HepG2 (cell line): ENCODE results near the gene NPB. TPM values are rescaled to one million over a fixed set of nuclear protein-coding genes. Genes with fewer than 3 reads are reported as not detected.

Experiments
- CBFB ChIP-seq: sonication (generic); formaldehyde crosslinking; IDR thresholded peaks from 2 replicates; pipeline ENCODE4 v1.4.0; 2020; ENCODE audit warnings: missing genetic modification reagents
- CC2D1A ChIP-seq: sonication (generic); formaldehyde crosslinking; IDR thresholded peaks from 2 replicates; pipeline ENCODE4 v1.8.1; 2023; ENCODE audit warnings: mild to moderate bottlenecking, missing genetic modification reagents
- DPF2 ChIP-seq: sonication (generic); formaldehyde crosslinking; IDR thresholded peaks from 2 replicates; pipeline ENCODE4 v1.4.0; 2020; ENCODE audit warnings: mild to moderate bottlenecking, low read depth, missing genetic modification reagents, borderline replicate concordance
- FIP1L1 ChIP-seq: fragments of 200-400 bp; formaldehyde crosslinking; IDR thresholded peaks from 2 replicates; pipeline ENCODE4 v1.6.1; 2018; ENCODE audit warnings: low read depth, mild to moderate bottlenecking, low read length, moderate library complexity, borderline replicate concordance; ENCODE audit not compliant: insufficient read depth
- FOXO1 ChIP-seq: sonication (generic); formaldehyde crosslinking; IDR thresholded peaks from 2 replicates; pipeline ENCODE4 v1.4.0; 2020; ENCODE audit warnings: missing genetic modification reagents
- IRF2 ChIP-seq: IDR thresholded peaks from 2 replicates; pipeline ENCODE4 v1.6.1; 2018; ENCODE audit warnings: missing genetic modification reagents, missing compliant biosample characterization
- MXI1 ChIP-seq: IDR thresholded peaks from 3 replicates; pipeline ENCODE4 v1.6.1; 2012; ENCODE audit warnings: low read depth, low read length, inconsistent platforms, borderline replicate concordance
- NFYB ChIP-seq: sonication (generic); formaldehyde crosslinking; IDR thresholded peaks from 2 replicates; pipeline ENCODE4 v1.4.0; 2020; ENCODE audit warnings: missing genetic modification reagents
- SAP130 ChIP-seq: IDR thresholded peaks from 2 replicates; pipeline ENCODE4 v1.6.1; 2016; ENCODE audit warnings: low read depth
- SIN3A ChIP-seq: IDR thresholded peaks from 2 replicates; pipeline ENCODE4 v1.6.1; 2011; ENCODE audit warnings: low read depth, mild to moderate bottlenecking, control low read depth, low read length, borderline replicate concordance
- SIX4 ChIP-seq: sonication (generic); formaldehyde crosslinking; IDR thresholded peaks from 2 replicates; pipeline ENCODE4 v1.4.0; 2020; ENCODE audit warnings: missing genetic modification reagents
- SP4 ChIP-seq: sonication (generic); formaldehyde crosslinking; IDR thresholded peaks from 2 replicates; pipeline ENCODE4 v1.8.1; 2023; ENCODE audit warnings: mild to moderate bottlenecking, missing genetic modification reagents
- THAP11 ChIP-seq: IDR thresholded peaks from 2 replicates; pipeline ENCODE4 v1.6.1; 2016; ENCODE audit warnings: missing biosample characterization, missing genetic modification reagents
- ZNF101 ChIP-seq: sonication (generic); formaldehyde crosslinking; IDR thresholded peaks from 2 replicates; pipeline ENCODE4 v1.4.0; 2020; ENCODE audit warnings: mild to moderate bottlenecking, low read depth, missing genetic modification reagents, borderline replicate concordance
- ZNF30 ChIP-seq: sonication (generic); formaldehyde crosslinking; IDR thresholded peaks from 2 replicates; pipeline ENCODE4 v1.5.0; 2020; ENCODE audit warnings: mild to moderate bottlenecking, missing genetic modification reagents
- ZNF674 ChIP-seq: sonication (generic); formaldehyde crosslinking; IDR thresholded peaks from 2 replicates; pipeline ENCODE4 v1.5.0; 2020; ENCODE audit warnings: low read depth, mild to moderate bottlenecking, missing genetic modification reagents
- ZNF768 ChIP-seq: sonication (generic); formaldehyde crosslinking; IDR thresholded peaks from 2 replicates; pipeline ENCODE4 v1.4.0; 2020; ENCODE audit warnings: missing genetic modification reagents
- polyA plus RNA-seq, 8 experiments: library from polyadenylated mRNA; depleted of rRNA in 3 of 8; stranded (reverse) in 7 of 8; unstranded in 1 of 8; fragments of >200 nt; fragmentation: Illumina TruSeq in 4 of 8; extraction: Trizol in 4 of 8; gene quantifications; 2 replicates each; pipeline versions ENCODE4 v1.2.1 to v1.2.3, GENCODE V29; 2011 to 2016; ENCODE audit warnings: low read depth in 4 of 8, missing spikeins in 1 of 8, mixed read lengths in 1 of 8; ENCODE audit not compliant: insufficient read depth in 1 of 8
- total RNA-seq, 5 experiments: library from RNA; depleted of rRNA; stranded (reverse); fragments of >200 nt; fragmentation: Illumina TruSeq; extraction: Trizol; gene quantifications; 2 replicates each; pipeline ENCODE4 v1.2.3, GENCODE V29; 2016; ENCODE audit warnings: low read depth in 1 of 5
- TF ChIP-seq, protein P1 (sequence below): sonication (generic); formaldehyde crosslinking; conservative IDR thresholded peaks from 2 replicates; pipeline ENCODE4 v1.4.0; 2020; ENCODE audit warnings: missing genetic modification reagents
- TF ChIP-seq, protein P2 (sequence below): IDR thresholded peaks from 2 replicates; pipeline ENCODE4 v1.4.0; 2020; ENCODE audit warnings: mild to moderate bottlenecking, missing genetic modification reagents
- TF ChIP-seq, protein P3 (sequence below): sonication (generic); formaldehyde crosslinking; IDR thresholded peaks from 2 replicates; pipeline ENCODE4 v1.4.0; 2020; ENCODE audit warnings: low read depth, missing genetic modification reagents

The NPB gene
- total and polyA plus RNA-seq, 2 of the 13 experiments (the other 11 are each of a cell fraction or from before 2014, with no cell fraction given), result 0.11 to 0.93 TPM

DNA sequence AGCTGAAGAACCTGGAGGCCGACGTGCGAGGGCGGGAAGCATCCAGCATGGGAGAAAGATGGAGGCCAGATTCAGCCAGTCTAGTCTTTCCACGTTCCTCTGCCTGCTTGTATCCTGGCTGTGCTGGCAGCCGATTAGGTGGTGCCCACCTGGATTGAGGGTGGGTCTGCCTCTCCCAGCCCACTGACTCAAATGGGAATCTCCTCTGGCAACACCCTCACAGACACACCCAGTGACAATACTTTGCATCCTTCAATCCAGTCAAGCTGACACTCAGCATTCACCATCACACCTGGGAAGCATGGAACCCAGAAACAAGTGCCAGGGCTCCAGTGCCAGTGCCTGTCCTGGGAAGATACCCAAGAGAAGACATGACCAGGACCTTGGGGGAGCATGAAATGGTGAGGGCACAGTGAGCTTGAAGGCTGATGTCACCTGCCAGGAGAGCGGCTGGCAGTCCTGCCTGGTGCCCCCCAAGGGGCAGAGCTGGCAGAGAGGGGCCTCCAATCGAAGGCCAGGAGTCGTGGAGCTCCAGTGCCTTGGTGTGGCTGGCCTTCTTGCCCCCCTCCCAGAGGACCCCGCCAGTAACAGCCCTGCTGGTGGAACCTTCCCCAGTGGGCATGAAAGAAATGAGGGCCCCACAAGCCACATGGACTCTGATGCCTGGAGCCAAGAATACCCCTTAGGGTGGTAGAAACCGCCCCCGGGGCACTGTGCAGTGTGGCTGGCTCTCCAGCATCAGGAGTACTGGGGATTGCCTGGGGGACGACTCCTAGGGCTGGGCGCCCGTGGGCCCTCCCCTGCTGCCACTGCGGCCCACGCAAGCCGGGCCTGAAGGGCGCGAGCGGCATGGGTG is 643 bp upstream of the NPB start (continued):
- TF ChIP-seq MXI1, result no peak
- peak; percentile 64 for TF ChIP-seq SP4
- no peak for TF ChIP-seq SIX4 (CRISPR knock-in tag)
- TF ChIP-seq, protein P1, sequence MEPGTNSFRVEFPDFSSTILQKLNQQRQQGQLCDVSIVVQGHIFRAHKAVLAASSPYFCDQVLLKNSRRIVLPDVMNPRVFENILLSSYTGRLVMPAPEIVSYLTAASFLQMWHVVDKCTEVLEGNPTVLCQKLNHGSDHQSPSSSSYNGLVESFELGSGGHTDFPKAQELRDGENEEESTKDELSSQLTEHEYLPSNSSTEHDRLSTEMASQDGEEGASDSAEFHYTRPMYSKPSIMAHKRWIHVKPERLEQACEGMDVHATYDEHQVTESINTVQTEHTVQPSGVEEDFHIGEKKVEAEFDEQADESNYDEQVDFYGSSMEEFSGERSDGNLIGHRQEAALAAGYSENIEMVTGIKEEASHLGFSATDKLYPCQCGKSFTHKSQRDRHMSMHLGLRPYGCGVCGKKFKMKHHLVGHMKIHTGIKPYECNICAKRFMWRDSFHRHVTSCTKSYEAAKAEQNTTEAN (CRISPR knock-in tag), result no peak
- TF ChIP-seq ZNF674 (CRISPR knock-in tag), result no peak
- 0 out of 2 replicates have a peak, but pooled peaks have one; percentile 27 for TF ChIP-seq ZNF30 (CRISPR knock-in tag)
- TF ChIP-seq, protein P2, sequence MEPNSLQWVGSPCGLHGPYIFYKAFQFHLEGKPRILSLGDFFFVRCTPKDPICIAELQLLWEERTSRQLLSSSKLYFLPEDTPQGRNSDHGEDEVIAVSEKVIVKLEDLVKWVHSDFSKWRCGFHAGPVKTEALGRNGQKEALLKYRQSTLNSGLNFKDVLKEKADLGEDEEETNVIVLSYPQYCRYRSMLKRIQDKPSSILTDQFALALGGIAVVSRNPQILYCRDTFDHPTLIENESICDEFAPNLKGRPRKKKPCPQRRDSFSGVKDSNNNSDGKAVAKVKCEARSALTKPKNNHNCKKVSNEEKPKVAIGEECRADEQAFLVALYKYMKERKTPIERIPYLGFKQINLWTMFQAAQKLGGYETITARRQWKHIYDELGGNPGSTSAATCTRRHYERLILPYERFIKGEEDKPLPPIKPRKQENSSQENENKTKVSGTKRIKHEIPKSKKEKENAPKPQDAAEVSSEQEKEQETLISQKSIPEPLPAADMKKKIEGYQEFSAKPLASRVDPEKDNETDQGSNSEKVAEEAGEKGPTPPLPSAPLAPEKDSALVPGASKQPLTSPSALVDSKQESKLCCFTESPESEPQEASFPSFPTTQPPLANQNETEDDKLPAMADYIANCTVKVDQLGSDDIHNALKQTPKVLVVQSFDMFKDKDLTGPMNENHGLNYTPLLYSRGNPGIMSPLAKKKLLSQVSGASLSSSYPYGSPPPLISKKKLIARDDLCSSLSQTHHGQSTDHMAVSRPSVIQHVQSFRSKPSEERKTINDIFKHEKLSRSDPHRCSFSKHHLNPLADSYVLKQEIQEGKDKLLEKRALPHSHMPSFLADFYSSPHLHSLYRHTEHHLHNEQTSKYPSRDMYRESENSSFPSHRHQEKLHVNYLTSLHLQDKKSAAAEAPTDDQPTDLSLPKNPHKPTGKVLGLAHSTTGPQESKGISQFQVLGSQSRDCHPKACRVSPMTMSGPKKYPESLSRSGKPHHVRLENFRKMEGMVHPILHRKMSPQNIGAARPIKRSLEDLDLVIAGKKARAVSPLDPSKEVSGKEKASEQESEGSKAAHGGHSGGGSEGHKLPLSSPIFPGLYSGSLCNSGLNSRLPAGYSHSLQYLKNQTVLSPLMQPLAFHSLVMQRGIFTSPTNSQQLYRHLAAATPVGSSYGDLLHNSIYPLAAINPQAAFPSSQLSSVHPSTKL, result no peak
- TF ChIP-seq ZNF768 (CRISPR knock-in tag), result no peak
- TF ChIP-seq FIP1L1, result no peak
- no peak for TF ChIP-seq FOXO1 (CRISPR knock-in tag)
- no peak for TF ChIP-seq CBFB (CRISPR knock-in tag)
- TF ChIP-seq SIN3A, result peak; percentile 25; the same call in 1 of the 2 replicates
- no peak; the same call in 1 of the 2 replicates for TF ChIP-seq SAP130 (CRISPR knock-in tag)
- no peak for TF ChIP-seq ZNF101 (CRISPR knock-in tag)
- TF ChIP-seq NFYB, result no peak
- TF ChIP-seq, protein P3, sequence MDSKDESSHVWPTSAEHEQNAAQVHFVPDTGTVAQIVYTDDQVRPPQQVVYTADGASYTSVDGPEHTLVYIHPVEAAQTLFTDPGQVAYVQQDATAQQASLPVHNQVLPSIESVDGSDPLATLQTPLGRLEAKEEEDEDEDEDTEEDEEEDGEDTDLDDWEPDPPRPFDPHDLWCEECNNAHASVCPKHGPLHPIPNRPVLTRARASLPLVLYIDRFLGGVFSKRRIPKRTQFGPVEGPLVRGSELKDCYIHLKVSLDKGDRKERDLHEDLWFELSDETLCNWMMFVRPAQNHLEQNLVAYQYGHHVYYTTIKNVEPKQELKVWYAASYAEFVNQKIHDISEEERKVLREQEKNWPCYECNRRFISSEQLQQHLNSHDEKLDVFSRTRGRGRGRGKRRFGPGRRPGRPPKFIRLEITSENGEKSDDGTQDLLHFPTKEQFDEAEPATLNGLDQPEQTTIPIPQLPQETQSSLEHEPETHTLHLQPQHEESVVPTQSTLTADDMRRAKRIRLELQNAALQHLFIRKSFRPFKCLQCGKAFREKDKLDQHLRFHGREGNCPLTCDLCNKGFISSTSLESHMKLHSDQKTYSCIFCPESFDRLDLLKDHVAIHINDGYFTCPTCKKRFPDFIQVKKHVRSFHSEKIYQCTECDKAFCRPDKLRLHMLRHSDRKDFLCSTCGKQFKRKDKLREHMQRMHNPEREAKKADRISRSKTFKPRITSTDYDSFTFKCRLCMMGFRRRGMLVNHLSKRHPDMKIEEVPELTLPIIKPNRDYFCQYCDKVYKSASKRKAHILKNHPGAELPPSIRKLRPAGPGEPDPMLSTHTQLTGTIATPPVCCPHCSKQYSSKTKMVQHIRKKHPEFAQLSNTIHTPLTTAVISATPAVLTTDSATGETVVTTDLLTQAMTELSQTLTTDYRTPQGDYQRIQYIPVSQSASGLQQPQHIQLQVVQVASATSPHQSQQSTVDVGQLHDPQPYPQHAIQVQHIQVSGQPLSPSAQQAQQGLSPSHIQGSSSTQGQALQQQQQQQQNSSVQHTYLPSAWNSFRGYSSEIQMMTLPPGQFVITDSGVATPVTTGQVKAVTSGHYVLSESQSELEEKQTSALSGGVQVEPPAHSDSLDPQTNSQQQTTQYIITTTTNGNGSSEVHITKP (CRISPR knock-in tag), result no peak
- TF ChIP-seq THAP11, result no peak
- TF ChIP-seq IRF2, result no peak
- no peak for TF ChIP-seq DPF2 (CRISPR knock-in tag)
- TF ChIP-seq CC2D1A, result no peak
